ENCODE measurements around the gene CNN3.

CNN3 gene

DNA sequence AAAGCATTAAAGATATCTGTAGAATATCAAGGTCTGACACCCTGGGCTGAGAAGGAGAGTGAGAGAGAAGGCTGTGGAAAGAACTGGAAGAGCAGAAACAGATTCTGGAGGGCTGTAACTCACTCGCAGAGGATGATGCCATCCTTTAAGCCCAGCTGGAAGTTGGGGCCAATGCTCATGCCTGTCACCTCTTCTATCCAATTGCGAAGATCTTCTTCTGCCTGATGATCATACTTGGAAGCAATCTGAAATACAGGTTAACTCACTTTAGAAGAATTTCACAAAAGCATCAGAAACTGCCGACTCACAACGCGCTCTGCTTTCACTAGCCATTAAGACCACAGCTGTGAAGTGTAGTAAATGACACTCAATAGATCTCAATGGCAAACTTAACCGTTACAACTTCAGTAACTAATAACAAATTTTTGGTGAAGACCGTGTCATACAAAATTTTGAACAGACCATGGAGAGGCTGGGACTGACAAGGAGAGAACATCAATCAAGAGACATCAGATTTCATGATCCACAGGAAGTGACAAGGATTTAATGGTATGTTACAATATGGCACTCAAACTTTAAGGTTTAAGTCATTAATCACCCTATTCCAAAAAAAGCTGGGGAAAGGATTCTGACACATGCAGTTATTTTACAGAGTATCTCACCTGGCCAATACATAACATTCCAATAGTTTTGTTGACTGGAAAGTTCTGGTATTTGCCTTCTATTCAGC, 23.5 kb downstream of the CNN3 start:
- CTCF ChIA-PET: interaction anchor here (1.5 to 11.0 kb wide), 4 partner anchors 8 to 140 kb away, joined by 5 to 84 read pairs (median 23); no protein-coding TSS in a partner anchor

DNA sequence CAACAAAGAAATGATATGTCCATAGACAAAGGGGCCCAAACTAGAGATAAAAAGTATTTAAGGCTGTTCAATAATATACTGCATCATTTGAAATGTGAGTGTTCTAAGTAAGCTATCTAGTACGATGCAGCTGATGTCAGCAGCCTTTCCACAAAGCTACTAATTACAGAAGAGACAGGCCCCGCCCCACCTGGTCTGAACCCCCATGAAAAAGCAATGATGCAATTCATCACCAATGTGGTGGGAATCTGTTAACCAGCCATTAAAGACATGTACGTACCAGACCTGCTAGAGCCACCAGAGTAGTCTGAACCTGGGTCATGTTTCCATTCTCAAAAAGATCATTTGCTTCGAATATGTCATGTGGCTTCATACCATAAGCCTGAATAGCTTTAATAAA, 25.1 kb downstream of the CNN3 start:
- CTCF ChIA-PET: interaction anchor here (0.6 to 11.0 kb wide), 8 partner anchors 10 to 142 kb away, joined by 3 to 84 read pairs (median 5); no protein-coding TSS in a partner anchor
- TF ChIP-seq, protein P1, sequence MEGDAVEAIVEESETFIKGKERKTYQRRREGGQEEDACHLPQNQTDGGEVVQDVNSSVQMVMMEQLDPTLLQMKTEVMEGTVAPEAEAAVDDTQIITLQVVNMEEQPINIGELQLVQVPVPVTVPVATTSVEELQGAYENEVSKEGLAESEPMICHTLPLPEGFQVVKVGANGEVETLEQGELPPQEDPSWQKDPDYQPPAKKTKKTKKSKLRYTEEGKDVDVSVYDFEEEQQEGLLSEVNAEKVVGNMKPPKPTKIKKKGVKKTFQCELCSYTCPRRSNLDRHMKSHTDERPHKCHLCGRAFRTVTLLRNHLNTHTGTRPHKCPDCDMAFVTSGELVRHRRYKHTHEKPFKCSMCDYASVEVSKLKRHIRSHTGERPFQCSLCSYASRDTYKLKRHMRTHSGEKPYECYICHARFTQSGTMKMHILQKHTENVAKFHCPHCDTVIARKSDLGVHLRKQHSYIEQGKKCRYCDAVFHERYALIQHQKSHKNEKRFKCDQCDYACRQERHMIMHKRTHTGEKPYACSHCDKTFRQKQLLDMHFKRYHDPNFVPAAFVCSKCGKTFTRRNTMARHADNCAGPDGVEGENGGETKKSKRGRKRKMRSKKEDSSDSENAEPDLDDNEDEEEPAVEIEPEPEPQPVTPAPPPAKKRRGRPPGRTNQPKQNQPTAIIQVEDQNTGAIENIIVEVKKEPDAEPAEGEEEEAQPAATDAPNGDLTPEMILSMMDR (IDR thresholded peaks at IDR 0.05; ENCODE audit: insufficient read depth, low read length, missing control alignments): no peak
- POLR2A ChIA-PET: no interaction called here
- no peak overlapping the region for H3K4me3 ChIP-seq (ENCODE audit: low read depth, low read length)
- DNase-seq (ENCODE audit: low read depth, low spot score): no peak

More for the DNA sequence above, 23.5 kb downstream of the CNN3 start:
- DNase-seq (ENCODE audit: low read depth, low spot score): no peak
- POLR2A ChIA-PET: interaction anchor here (1.1 kb wide), 1 partner anchor 11 kb away, joined by 3 read pairs; no protein-coding TSS in a partner anchor
- H3K4me3 ChIP-seq (ENCODE audit: low read depth, low read length): no peak overlapping the region
- TF ChIP-seq, protein P1 (IDR thresholded peaks at IDR 0.05; ENCODE audit: insufficient read depth, low read length, missing control alignments): no peak

DNA sequence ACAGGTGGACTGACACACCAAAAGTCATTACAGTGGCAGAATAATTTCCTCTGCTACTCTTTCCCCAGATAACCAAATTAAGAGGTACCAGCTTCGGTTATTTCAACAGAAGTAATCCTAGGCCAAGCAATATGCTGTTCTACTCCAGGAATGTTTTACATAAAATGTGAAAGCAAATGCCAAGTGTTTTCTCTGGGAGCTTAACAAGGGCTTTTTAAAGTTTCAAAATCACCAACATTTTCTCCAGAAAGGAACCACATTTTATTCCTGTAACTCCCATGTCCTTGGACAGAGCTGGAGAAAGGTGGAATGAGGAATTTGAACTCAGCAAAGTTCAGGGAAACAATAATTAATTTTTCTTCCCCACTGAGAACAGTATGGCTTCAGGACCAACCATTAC, 27.2 kb downstream of the CNN3 start:
- no peak overlapping the region for H3K4me3 ChIP-seq (ENCODE audit: low read depth, low read length)
- DNase-seq (ENCODE audit: low read depth, low spot score): no peak
- CTCF ChIA-PET: interaction anchor here (1.0 to 11.0 kb wide), 7 partner anchors 10 to 153 kb away, joined by 3 to 84 read pairs (median 6); no protein-coding TSS in a partner anchor
- POLR2A ChIA-PET: no interaction called here
- TF ChIP-seq, protein P1 (IDR thresholded peaks at IDR 0.05; ENCODE audit: insufficient read depth, low read length, missing control alignments): no peak

DNA sequence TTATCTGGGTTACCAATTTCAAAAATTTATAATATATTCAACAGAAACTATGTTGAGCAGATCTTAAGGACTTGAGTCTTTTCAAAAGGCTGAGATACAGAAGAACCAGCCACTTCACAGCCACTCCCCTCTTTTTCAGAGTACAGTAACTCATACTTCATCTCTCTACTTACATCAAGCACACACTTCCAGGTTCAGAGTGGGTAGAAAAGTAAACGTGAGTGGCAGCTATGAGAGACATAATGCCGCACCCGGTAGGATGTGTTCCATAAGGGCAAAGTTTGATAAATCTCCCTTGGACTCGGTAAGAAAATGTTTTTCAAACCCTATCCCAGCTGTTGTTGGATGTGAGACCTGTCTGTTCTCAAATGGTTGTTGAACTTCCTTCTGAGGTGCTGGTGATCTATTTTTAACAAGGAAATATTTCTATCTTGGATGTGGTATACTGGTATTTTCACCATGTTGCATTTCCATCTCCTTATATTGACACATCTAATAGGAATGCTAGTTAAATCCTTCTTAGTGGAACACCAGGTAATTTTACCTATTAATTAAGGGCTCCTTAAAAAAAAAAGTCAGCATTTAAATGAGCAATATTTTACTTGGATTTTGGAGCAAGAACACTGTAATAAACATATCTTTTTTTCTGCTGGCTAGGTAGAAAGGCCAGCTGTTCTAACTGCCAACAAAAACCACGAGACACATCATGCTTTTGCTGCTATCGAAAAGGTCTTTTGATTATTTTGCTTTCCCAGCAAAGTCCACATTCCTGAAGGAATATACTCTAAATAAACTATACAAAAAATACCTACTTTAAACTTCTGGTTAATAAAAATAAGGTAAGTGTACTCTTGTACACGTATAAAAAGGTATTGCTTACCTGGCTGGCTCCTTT, 28.2 kb downstream of the CNN3 start:
- TF ChIP-seq, protein P1 (IDR thresholded peaks at IDR 0.05; ENCODE audit: insufficient read depth, low read length, missing control alignments): no peak
- POLR2A ChIA-PET: no interaction called here
- H3K4me3 ChIP-seq (ENCODE audit: low read depth, low read length): no peak overlapping the region
- DNase-seq (ENCODE audit: low read depth, low spot score): no peak
- CTCF ChIA-PET: interaction anchor here (1.0 to 11.0 kb wide), 7 partner anchors 11 to 154 kb away, joined by 3 to 84 read pairs (median 6); no protein-coding TSS in a partner anchor

DNA sequence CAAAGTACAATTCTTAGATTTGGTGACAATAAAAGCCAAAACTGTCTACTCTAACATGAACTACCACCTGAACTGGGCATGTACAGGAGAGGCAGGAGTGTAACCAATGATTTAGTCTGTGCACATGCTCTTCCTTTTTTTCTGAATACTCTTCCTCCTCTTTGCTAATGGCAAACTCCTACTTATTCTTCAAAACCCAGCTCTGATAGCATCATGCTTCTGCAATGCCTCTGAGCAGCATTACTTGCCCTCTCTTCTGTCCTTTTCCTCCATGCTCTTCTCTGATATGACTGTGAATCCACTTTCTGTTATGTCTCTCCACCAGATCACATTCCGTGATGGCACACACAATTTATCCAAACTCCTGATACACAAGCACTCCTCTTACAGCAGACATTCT, 31.4 kb downstream of the CNN3 start:
- TF ChIP-seq, protein P1 (IDR thresholded peaks at IDR 0.05; ENCODE audit: insufficient read depth, low read length, missing control alignments): no peak
- DNase-seq (ENCODE audit: low read depth, low spot score): no peak
- POLR2A ChIA-PET: interaction anchor here (0.8 kb wide), 1 partner anchor 31 kb away, joined by 3 read pairs; the partner anchor contains the start of gene CNN3
- H3K4me3 ChIP-seq (ENCODE audit: low read depth, low read length): no peak overlapping the region
- CTCF ChIA-PET: interaction anchor here (0.7 to 11.0 kb wide), 3 partner anchors 11 to 148 kb away, joined by 4 to 84 read pairs (median 7); no protein-coding TSS in a partner anchor
